ENCODE measurements around the gene TANGO2.
A peak's percentile ranks its signal among the peaks of the same experiment; 100 is the strongest.

TANGO2 gene

DNA sequence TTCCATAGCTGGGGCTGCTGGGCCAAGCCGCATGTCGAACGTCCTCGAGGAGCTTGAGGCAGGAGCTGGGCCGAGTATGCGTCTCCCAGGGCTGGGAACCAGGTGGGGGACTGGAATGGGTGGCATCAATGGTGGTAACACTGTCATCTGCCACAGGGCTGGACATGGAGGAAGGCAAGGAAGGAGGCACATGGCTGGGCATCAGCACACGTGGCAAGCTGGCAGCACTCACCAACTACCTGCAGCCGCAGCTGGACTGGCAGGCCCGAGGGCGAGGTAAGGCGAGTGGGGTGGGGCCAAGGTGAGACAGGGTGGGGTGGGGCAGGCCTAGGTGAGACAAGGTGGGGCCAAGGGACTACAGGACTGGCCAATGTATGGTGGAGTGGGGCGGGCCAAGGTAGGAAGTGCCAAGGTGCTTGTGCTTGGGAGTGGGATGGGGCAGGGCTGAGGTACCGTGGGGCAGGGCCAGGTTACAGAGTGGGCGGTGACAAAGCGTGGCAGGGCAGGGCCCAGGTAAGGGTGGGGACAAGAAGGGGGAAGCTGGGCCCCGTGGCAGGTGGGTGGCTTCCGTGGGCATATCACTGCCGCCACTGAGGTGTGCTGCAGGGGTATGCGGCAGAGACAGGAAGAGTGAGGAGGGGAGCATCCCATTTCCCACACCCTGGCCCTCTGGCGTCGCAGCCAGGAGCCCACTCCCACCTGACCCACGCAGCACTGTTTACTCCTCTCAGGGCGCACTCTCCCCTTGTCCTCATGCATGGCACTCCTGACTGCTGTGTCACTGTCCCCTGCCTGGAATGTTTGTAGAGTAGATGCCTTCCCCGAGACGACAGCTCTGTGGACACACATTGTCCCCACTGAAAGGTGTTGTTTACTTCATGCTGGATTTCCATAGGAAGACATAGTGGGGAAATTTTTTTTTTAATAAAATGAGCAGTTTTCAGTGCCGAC lies 31.7 kb downstream of the TANGO2 start:
- no peak for DNase-seq

GRCh38 chr22:20053407-20054033 lies 32.6 kb downstream of the TANGO2 start:
- DNase-seq = no peak

DNA sequence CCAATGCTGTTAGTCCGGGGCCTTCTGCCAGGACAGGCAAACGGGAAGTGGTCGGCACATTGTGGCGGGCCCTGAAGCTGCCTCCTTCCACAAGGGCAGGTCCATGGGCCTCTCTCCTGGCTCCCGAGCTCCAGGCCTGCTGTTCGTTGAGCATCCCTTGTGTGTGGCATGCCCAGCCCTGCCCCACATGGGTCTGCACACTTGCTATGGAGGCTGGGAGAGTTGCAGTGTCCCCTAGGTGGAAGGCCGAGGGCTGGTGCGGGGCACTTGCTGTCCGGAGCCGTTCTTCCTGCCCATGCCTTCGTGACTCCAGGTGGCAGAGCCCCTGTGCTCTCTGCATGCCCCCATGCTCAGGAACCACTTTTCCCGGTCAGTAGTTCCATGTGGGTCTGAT lies 33.1 kb downstream of the TANGO2 start:
- DNase-seq = no peak

DNA sequence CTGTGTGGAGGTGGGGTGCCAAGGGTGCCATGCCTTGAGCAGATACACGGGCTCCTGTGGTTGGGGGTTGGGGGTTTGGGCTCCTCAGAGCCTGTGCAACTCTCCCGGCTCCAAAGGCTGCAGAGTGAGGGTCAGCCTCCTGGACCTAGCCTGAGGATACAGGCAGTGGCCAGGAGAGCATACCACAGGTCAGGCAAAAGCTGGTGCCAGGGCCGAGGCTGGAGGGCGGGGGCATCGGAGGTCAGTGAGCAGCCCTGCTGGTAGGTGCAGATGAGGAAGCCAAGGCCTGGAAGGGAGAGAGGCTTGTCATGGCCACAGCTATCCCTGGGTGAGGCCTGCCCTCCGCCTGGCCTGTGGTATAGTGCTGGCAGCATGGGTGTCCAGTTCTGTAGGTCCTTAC lies 33.6 kb downstream of the TANGO2 start:
- DNase-seq = no peak

GRCh38 chr22:20055144-20055543 lies 34.2 kb downstream of the TANGO2 start:
- no peak for DNase-seq

GRCh38 chr22:20055654-20056053 lies 34.7 kb downstream of the TANGO2 start:
- no peak for DNase-seq

- no peak for DNase-seq
Measured at GRCh38 chr22:20056161-20056560, 35.3 kb downstream of the TANGO2 start.

DNA sequence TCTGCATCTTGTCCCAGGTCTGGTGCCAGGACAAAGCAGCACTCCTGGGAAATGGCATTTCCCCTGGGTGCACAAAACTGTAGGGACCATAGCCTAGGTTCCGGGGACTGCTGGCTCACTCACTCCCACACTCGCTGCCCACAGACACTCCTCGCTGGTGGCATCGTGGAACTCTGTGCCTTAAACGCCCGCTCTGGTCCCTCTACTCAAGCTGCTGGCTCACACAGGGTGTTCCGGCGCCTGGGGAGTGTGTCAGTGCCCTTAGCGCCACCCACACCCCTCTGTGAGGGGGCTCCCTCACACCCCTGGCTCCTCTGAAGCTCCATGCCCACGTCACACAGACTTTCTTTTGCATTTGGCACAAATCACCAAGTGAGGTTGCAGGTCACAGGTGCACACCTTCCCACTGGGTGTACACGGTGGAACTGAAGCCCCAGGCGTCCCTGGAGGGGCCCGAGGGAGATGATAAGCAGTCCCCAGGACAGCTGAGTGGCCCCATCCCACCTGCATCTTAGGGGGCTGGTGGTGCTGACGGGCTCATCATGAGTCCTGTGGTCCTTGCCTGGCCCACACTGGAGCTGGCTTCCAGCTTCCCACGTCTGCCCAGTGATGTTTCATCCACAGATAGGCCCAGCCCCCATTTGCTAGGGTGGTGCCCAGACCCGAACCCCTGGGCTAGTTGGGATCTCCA lies 35.9 kb downstream of the TANGO2 start:
- DNase-seq = no peak

DNA sequence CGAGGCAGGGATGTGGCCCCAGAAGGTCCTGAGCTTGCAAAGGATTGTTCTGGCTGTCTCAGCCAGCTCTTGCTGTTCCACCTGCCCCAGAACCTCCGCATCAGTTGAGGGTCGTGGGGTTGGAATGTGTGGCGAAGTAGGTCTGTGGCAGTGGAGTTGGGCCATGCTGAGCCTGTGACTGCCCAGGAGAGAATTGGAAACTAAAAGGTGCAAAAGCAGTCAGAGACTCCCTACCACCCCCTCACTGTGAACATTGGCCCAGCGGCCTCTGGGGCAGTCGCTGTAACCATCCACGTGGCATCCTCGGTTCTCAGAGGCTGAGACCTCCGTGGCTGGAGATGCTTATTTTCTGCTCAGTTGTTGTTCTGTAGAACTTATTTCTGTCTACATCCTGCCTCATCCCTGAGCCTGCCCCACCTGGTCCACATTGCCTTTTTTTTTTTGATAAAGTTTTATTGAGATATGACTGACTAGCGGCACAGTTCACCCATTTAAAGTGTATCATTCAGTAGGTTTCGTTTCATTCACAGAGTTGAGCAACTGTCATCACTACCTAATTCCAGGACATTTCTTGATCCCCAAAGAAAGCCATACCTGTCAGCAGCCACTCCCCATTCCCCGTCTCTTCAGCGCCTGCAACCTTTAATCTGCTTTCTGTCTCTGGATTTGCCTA lies 36.8 kb downstream of the TANGO2 start:
- no peak for DNase-seq

DNA sequence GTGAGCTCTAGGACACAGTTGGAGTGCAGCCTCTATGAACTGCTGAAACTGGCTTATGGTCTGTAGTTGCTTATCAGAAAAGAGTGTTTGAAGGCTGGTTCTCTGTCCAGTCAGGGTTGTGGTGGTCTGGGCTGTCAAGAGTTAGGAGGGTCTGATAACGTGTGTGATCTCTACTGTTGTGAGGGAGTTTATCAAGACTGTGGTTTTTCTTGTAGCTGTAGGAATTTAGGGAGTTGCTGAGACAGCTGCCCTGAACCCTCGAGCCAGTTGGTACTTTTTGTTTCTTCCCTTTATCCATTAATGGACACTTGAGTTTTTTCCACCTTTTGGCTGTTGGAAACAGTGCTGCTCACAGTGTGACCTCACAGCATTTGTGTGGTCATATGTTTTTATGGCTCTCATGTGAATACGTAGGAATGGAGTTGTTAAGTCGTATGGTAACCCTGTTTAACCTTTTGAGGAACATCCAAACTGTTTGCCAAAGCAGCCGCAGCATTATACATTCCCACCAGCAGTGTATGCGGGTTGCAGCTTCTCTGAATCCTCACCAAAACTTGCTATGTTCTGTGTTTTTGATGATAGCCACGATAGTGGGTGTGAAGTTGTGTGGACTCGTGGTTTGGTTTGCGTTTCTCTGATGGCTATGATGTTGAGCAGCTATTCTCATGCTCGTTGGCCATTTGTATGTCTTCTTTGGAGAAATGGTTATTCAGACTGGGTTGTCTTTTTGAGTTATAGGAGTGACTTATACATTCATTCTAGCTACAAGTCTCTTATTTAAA lies 38.3 kb downstream of the TANGO2 start:
- no peak for DNase-seq

GRCh38 chr22:20060700-20061480 lies 40.0 kb downstream of the TANGO2 start:
- DNase-seq = no peak

DNA sequence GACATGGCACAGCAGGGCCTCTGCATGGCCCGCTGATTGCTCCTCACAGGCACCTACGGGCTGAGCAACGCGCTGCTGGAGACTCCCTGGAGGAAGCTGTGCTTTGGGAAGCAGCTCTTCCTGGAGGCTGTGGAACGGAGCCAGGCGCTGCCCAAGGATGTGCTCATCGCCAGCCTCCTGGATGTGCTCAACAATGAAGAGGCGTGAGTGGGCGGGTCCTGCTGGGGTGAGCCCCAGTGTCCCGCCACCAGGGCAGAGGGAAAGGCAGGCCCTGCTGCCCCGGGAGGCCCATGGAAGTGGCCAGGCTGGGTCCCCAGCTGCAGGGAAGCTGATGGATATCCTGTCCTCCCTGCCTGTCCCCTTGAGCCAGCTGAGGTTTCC lies 40.6 kb downstream of the TANGO2 start:
- DNase-seq = no peak

DNA sequence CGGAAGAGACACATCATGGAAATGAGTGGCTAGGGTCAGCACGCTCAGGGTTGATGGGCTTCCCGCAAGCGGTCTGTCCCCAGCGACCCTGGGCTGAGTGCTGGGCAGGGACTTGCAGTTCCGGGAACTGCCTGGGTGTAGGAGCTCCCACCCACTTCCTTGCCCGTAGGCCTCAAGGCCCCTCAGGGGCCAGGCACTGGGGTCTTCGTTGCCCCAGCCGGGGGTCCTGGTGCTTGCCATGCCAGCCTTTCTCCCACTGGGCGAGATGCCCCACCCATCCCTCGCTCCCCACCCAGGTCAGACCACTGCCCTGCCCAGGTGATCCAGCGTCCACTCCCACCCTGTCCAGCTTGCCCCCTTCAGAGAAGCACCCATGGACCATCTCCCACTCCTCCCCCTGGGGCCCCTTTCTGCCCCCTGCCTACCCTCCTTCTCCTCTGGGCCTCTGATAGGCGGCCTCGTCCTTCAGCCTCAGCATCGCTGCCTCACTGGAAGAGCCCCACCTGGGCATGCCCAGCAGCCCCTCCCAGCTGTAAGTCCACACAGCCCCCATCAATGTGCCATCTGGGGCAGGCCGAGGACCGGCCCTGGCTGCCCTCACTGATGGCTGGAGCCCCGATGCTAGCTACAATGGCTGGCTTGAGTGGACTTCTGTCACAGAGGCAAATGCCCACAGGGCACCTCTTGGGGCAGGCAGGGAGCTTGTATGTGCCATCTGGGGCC lies 41.3 kb downstream of the TANGO2 start:
- DNase-seq = no peak

DNA sequence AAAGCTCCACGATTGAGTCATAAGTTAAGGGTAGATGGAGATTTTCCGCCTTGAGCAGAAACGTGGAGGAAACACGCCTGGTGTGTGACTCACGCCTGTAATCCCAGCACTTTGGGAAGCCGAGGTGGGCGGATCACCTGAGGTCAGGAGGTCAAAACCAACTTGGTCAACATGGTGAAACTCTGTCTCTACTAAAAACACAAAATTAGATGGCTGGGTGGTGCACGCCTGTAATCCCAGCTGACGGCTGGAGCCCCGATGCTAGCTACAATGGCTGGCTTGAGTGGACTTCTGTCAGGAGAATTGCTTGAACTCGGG lies 41.8 kb downstream of the TANGO2 start:
- peak; percentile 5 for DNase-seq

DNA sequence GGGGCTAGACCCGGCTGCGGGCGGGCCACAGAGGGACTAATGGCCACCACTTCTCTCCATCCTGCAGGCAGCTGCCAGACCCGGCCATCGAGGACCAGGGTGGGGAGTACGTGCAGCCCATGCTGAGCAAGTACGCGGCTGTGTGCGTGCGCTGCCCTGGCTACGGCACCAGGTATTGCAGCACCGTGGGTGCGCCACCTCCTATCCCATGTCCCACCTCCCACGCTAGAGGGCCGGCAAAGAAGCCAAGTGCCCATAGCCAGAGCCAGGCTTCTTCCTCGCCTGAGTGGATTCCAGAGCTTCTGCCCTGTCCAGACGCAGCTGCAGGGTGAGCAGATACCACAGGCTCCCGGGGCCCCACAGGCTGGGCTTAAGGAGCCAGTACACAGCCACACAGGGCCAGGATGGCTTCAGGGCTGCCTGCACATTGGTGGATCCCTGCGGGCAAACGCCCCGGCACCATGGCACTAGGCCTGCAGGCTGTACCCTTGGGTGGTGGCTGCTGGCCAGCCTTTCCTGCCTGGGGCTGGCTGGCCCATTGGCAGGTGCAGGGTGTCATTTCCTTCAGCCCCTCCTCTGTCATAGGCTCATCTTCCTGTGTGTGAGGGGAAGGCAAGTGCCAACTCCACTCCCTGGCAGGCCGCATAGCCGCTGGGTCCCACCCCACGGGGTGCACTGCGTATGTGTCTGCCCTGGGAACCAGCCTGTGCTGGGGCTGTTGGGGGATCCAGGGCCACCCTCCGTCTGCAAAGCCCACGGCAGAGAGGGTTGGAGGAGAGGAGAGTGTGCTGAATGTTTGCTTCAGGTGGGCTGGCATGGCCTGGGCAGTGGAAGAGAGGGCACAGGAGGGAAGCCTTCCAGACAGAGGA lies 42.6 kb downstream of the TANGO2 start:
- no peak for DNase-seq

GRCh38 chr22:20064140-20064480 lies 43.2 kb downstream of the TANGO2 start:
- DNase-seq = peak; percentile 21

- no peak for DNase-seq
Measured at GRCh38 chr22:20064545-20065262, 43.8 kb downstream of the TANGO2 start.

- no peak for DNase-seq
Measured at GRCh38 chr22:20065896-20066616, 45.1 kb downstream of the TANGO2 start.

Data from MV-4-11 (cell line).